GM12878 (cell line): ENCODE data around the gene ULK4. TPM values are rescaled to one million over a fixed set of nuclear protein-coding genes. Genes with fewer than 3 reads are reported as not detected.

Experiments
- ATF7 ChIP-seq: fragments of 450-650 bp; IDR thresholded peaks from 2 replicates; pipeline ENCODE4 v1.6.1; 2016; ENCODE audit warnings: low read depth, mild to moderate bottlenecking
- CBFB ChIP-seq: IDR thresholded peaks from 2 replicates; pipeline ENCODE4 v1.6.1; 2016; ENCODE audit warnings: antibody characterized with exemption, low read depth
- CEBPB ChIP-seq, 2 experiments: fragments of 150-350 bp in 1 of 2; IDR thresholded peaks; 2 replicates each; pipeline ENCODE4 v1.6.1; 2012 to 2014; ENCODE audit warnings: low read depth in 2 of 2, low read length in 2 of 2, borderline replicate concordance in 1 of 2, inconsistent platforms in 1 of 2
- CREM ChIP-seq: IDR thresholded peaks from 2 replicates; pipeline ENCODE4 v1.6.1; 2014; ENCODE audit warnings: antibody characterized with exemption, low read depth
- EP300 ChIP-seq, 2 experiments: fragments of 150-350 bp in 1 of 2; IDR thresholded peaks; 2 replicates each; pipeline ENCODE4 v1.6.1; 2011 to 2012; ENCODE audit warnings: low read depth in 2 of 2, low read length in 2 of 2, borderline replicate concordance in 1 of 2, improper control_type of control experiment in 1 of 2, inconsistent platforms in 1 of 2; ENCODE audit not compliant: control insufficient read depth in 1 of 2
- ETV6 ChIP-seq, 2 experiments: fragments of 450-650 bp in 1 of 2; IDR thresholded peaks in 1 of 2; conservative IDR thresholded peaks in 1 of 2; 2 replicates each; pipeline ENCODE4 v1.6.1; 2014; ENCODE audit warnings: antibody characterized with exemption in 1 of 2, borderline replicate concordance in 1 of 2, low read depth in 1 of 2, mild to moderate bottlenecking in 1 of 2, moderate library complexity in 1 of 2
- IKZF2 ChIP-seq, 2 experiments: fragments of 450-650 bp; IDR thresholded peaks; 2 replicates each; pipeline ENCODE4 v1.6.1; 2017; ENCODE audit warnings: mild to moderate bottlenecking in 2 of 2, moderate library complexity in 2 of 2
- NBN ChIP-seq: fragments of 450-650 bp; IDR thresholded peaks from 2 replicates; pipeline ENCODE4 v1.6.1; 2016
- NFXL1 ChIP-seq: fragments of 450-650 bp; IDR thresholded peaks from 2 replicates; pipeline ENCODE4 v1.6.1; 2017; ENCODE audit warnings: antibody characterized with exemption, mild to moderate bottlenecking, borderline replicate concordance
- NR2F1 ChIP-seq: fragments of 450-650 bp; conservative IDR thresholded peaks from 2 replicates; pipeline ENCODE4 v1.6.1; 2017; ENCODE audit warnings: mild to moderate bottlenecking
- POLR2A ChIP-seq: IDR thresholded peaks from 2 replicates; pipeline ENCODE4 v1.6.1; 2011; ENCODE audit warnings: low read depth, mild to moderate bottlenecking, low read length
- RBBP5 ChIP-seq: fragments of 200-600 bp; sonication (generic); conservative IDR thresholded peaks from 2 replicates; pipeline ENCODE4 v1.6.1; 2016
- RUNX3 ChIP-seq: IDR thresholded peaks from 2 replicates; pipeline ENCODE4 v1.6.1; 2012; ENCODE audit warnings: low read length, inconsistent platforms
- TCF7 ChIP-seq: IDR thresholded peaks from 2 replicates; pipeline ENCODE4 v1.6.1; 2014; ENCODE audit warnings: antibody characterized with exemption, borderline replicate concordance
- polyA plus RNA-seq, 11 experiments: library from polyadenylated mRNA; depleted of rRNA in 4 of 11; unstranded in 6 of 11; stranded (reverse) in 5 of 11; fragments of >200 nt; fragmentation: Nextera tagmentation in 4 of 11; fragmentation: Illumina TruSeq in 1 of 11; extraction: Ambion mirVana in 4 of 11; extraction: Trizol in 1 of 11; gene quantifications; 1 replicate in 1 of 11; 2 replicates in 10 of 11; pipeline versions ENCODE4 v1.2.1 to v1.2.3, GENCODE V29; 2011 to 2016; ENCODE audit warnings: inconsistent platforms in 2 of 11, missing spikeins in 2 of 11, low read depth in 1 of 11
- total RNA-seq, 4 experiments: library from RNA; depleted of rRNA in 3 of 4; stranded (reverse); fragments of >200 nt in 3 of 4; fragmentation: Illumina TruSeq in 1 of 4; extraction: Trizol in 1 of 4; gene quantifications; 2 replicates each; pipeline versions ENCODE4 v1.2.1 to v1.2.3, GENCODE V29; 2013 to 2021
- TF ChIP-seq, protein P1 (sequence below): IDR thresholded peaks from 2 replicates; pipeline ENCODE4 v1.6.1; 2012; ENCODE audit warnings: low read length, inconsistent platforms
- TF ChIP-seq, protein P2 (sequence below): fragments of 450-650 bp; IDR thresholded peaks from 2 replicates; pipeline ENCODE4 v1.6.1; 2016; ENCODE audit warnings: mild to moderate bottlenecking
- TF ChIP-seq, protein P3 (sequence below): fragments of 450-650 bp; conservative IDR thresholded peaks from 2 replicates; pipeline ENCODE4 v1.6.1; 2017; ENCODE audit warnings: mild to moderate bottlenecking, moderate library complexity
- TF ChIP-seq, protein P4 (sequence below): fragments of 450-650 bp; formaldehyde crosslinking; IDR thresholded peaks from 2 replicates; pipeline ENCODE4 v1.4.0; 2022; ENCODE audit warnings: mild to moderate bottlenecking, moderate library complexity
- TF ChIP-seq, protein P5 (sequence below): fragments of 150-350 bp; IDR thresholded peaks from 2 replicates; pipeline ENCODE4 v1.6.1; 2016; ENCODE audit warnings: low read depth, low read length

Gene ULK4
- total and polyA plus RNA-seq, 10 of the 15 experiments (the other 5 are each of a cell fraction or from before 2014, with no cell fraction given), result 3.5 to 7.6 (median 6.3) TPM

DNA sequence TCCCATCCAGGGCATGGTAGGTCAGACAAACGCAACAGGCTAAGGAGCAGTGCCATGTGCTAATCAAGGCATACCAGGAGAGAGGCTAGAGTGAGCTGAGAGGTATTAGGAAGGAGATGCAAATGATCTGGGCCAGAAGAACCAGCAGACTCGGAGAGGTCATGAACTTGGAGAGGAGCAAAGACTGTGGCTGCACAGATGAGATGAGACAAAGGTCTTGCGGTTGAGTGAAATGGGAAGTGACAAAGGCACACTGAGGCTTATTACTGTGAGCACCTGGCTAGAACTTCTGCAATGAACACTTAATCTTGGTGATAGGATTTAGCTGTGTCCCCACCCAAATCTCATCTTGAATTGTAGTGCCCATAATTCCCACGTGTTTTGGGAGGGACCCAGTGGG is 380.2 kb downstream of the ULK4 start (continued):
- TF ChIP-seq, protein P1, sequence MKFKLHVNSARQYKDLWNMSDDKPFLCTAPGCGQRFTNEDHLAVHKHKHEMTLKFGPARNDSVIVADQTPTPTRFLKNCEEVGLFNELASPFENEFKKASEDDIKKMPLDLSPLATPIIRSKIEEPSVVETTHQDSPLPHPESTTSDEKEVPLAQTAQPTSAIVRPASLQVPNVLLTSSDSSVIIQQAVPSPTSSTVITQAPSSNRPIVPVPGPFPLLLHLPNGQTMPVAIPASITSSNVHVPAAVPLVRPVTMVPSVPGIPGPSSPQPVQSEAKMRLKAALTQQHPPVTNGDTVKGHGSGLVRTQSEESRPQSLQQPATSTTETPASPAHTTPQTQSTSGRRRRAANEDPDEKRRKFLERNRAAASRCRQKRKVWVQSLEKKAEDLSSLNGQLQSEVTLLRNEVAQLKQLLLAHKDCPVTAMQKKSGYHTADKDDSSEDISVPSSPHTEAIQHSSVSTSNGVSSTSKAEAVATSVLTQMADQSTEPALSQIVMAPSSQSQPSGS, result 0 out of 2 replicates have a peak, but pooled peaks have one; percentile 40
- TF ChIP-seq NFXL1 (no peak), CBFB (peak; percentile 74; the same call in 1 of the 2 replicates), CREM (peak; percentile 56; the same call in 1 of the 2 replicates), TCF7 (no peak), CEBPB (IDR thresholded peaks at IDR 0.05; ENCODE audit: borderline replicate concordance in 1 of 2, low read depth in 2 of 2, low read length in 2 of 2) (no peak), NBN (0 out of 2 replicates have a peak, but pooled peaks have one; percentile 41), ETV6 (conservative IDR thresholded peaks at IDR 0.05 in 1 of 2, IDR thresholded peaks at IDR 0.05 in 1 of 2; ENCODE audit: borderline replicate concordance in 1 of 2, low read depth in 1 of 2) (0 out of 4 replicates have a peak, but pooled peaks of 1 of the 2 experiments have one; percentile 50), POLR2A (no peak), NR2F1 (peak; percentile 90), EP300 (IDR thresholded peaks at IDR 0.05; ENCODE audit: borderline replicate concordance in 1 of 2, control insufficient read depth in 1 of 2, low read depth in 2 of 2, low read length in 2 of 2) (0 out of 4 replicates have a peak, but pooled peaks of 1 of the 2 experiments have one; percentile 11), RBBP5 (no peak), IKZF2 (IDR thresholded peaks at IDR 0.05) (peak; percentile 53 to 79; a peak in 3 of 4 replicates), RUNX3 (peak; percentile 98), ATF7 (no peak)
- TF ChIP-seq, protein P2, sequence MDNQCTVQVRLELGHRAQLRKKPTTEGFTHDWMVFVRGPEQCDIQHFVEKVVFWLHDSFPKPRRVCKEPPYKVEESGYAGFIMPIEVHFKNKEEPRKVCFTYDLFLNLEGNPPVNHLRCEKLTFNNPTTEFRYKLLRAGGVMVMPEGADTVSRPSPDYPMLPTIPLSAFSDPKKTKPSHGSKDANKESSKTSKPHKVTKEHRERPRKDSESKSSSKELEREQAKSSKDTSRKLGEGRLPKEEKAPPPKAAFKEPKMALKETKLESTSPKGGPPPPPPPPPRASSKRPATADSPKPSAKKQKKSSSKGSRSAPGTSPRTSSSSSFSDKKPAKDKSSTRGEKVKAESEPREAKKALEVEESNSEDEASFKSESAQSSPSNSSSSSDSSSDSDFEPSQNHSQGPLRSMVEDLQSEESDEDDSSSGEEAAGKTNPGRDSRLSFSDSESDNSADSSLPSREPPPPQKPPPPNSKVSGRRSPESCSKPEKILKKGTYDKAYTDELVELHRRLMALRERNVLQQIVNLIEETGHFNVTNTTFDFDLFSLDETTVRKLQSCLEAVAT, result no peak
- TF ChIP-seq, protein P3, sequence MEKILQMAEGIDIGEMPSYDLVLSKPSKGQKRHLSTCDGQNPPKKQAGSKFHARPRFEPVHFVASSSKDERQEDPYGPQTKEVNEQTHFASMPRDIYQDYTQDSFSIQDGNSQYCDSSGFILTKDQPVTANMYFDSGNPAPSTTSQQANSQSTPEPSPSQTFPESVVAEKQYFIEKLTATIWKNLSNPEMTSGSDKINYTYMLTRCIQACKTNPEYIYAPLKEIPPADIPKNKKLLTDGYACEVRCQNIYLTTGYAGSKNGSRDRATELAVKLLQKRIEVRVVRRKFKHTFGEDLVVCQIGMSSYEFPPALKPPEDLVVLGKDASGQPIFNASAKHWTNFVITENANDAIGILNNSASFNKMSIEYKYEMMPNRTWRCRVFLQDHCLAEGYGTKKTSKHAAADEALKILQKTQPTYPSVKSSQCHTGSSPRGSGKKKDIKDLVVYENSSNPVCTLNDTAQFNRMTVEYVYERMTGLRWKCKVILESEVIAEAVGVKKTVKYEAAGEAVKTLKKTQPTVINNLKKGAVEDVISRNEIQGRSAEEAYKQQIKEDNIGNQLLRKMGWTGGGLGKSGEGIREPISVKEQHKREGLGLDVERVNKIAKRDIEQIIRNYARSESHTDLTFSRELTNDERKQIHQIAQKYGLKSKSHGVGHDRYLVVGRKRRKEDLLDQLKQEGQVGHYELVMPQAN, result no peak
- TF ChIP-seq, protein P4, sequence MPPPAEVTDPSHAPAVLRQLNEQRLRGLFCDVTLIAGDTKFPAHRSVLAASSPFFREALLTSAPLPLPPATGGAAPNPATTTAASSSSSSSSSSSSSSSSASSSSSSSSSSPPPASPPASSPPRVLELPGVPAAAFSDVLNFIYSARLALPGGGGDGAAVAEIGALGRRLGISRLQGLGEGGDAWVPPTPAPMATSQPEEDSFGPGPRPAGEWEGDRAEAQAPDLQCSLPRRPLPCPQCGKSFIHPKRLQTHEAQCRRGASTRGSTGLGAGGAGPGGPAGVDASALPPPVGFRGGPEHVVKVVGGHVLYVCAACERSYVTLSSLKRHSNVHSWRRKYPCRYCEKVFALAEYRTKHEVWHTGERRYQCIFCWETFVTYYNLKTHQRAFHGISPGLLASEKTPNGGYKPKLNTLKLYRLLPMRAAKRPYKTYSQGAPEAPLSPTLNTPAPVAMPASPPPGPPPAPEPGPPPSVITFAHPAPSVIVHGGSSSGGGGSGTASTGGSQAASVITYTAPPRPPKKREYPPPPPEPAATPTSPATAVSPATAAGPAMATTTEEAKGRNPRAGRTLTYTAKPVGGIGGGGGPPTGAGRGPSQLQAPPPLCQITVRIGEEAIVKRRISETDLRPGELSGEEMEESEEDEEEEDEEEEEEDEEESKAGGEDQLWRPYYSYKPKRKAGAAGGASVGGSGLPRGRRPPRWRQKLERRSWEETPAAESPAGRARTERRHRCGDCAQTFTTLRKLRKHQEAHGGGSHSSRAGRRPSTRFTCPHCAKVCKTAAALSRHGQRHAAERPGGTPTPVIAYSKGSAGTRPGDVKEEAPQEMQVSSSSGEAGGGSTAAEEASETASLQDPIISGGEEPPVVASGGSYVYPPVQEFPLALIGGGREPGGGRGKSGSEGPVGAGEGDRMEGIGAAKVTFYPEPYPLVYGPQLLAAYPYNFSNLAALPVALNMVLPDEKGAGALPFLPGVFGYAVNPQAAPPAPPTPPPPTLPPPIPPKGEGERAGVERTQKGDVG (CRISPR knock-in tag), result no peak
- TF ChIP-seq, protein P5, sequence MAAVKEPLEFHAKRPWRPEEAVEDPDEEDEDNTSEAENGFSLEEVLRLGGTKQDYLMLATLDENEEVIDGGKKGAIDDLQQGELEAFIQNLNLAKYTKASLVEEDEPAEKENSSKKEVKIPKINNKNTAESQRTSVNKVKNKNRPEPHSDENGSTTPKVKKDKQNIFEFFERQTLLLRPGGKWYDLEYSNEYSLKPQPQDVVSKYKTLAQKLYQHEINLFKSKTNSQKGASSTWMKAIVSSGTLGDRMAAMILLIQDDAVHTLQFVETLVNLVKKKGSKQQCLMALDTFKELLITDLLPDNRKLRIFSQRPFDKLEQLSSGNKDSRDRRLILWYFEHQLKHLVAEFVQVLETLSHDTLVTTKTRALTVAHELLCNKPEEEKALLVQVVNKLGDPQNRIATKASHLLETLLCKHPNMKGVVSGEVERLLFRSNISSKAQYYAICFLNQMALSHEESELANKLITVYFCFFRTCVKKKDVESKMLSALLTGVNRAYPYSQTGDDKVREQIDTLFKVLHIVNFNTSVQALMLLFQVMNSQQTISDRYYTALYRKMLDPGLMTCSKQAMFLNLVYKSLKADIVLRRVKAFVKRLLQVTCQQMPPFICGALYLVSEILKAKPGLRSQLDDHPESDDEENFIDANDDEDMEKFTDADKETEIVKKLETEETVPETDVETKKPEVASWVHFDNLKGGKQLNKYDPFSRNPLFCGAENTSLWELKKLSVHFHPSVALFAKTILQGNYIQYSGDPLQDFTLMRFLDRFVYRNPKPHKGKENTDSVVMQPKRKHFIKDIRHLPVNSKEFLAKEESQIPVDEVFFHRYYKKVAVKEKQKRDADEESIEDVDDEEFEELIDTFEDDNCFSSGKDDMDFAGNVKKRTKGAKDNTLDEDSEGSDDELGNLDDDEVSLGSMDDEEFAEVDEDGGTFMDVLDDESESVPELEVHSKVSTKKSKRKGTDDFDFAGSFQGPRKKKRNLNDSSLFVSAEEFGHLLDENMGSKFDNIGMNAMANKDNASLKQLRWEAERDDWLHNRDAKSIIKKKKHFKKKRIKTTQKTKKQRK, result no peak
